H1 (cell line): ENCODE results near the gene KIF4A.

Experiments used
- CBX5 ChIP-seq: fragments of 300-800, 300-1000 bp; sonication (generic); IDR thresholded peaks from 2 replicates; pipeline ENCODE4 v1.7.1; 2016; ENCODE audit warnings: antibody characterized with exemption, low read length, low read depth
- CBX8 ChIP-seq: fragments of 300-800, 300-1000 bp; sonication (generic); IDR thresholded peaks from 2 replicates; pipeline ENCODE4 v1.7.1; 2016; ENCODE audit warnings: low read depth, low read length, borderline replicate concordance
- CHD1 ChIP-seq: IDR thresholded peaks from 2 replicates; pipeline ENCODE4 v1.6.1; 2012; ENCODE audit warnings: low read depth, low read length, improper control_type of control experiment
- CTCF ChIP-seq, 3 experiments: IDR thresholded peaks; 1 replicate in 2 of 3; 2 replicates in 1 of 3; pipeline versions ENCODE4 v1.5.1 to v1.6.1; 2011; ENCODE audit warnings: low read length in 3 of 3, mild to moderate bottlenecking in 3 of 3, inconsistent platforms in 2 of 3, low read depth in 1 of 3, moderate library complexity in 1 of 3; ENCODE audit not compliant: insufficient read depth in 1 of 3; ENCODE audit errors: control extremely low read depth in 1 of 3
- EP300 ChIP-seq, 2 experiments: IDR thresholded peaks; 1 replicate in 1 of 2; 2 replicates in 1 of 2; pipeline ENCODE4 v1.6.1; 2011 to 2012; ENCODE audit warnings: low read depth in 2 of 2, low read length in 2 of 2, mild to moderate bottlenecking in 2 of 2, borderline replicate concordance in 1 of 2, inconsistent platforms in 1 of 2, moderate library complexity in 1 of 2
- HDAC6 ChIP-seq: IDR thresholded peaks from one replicate; pipeline ENCODE4 v1.7.1; 2012; ENCODE audit warnings: low read depth, mild to moderate bottlenecking, inconsistent platforms, low read length, moderate library complexity
- JUN ChIP-seq: IDR thresholded peaks from 2 replicates; pipeline ENCODE4 v1.6.1; 2011; ENCODE audit warnings: low read depth, mild to moderate bottlenecking, improper control_type of control experiment, low read length
- NRF1 ChIP-seq: IDR thresholded peaks from 2 replicates; pipeline ENCODE4 v1.6.1; 2011; ENCODE audit warnings: mild to moderate bottlenecking, low read depth, low read length, improper control_type of control experiment
- POLR2AphosphoS5 ChIP-seq: IDR thresholded peaks from 2 replicates; pipeline ENCODE4 v1.6.1; 2011; ENCODE audit warnings: low read depth, low read length
- TBP ChIP-seq: IDR thresholded peaks from 2 replicates; pipeline ENCODE4 v1.6.1; 2011; ENCODE audit warnings: low read depth, low read length, improper control_type of control experiment
- TEAD4 ChIP-seq: IDR thresholded peaks from 2 replicates; pipeline ENCODE4 v1.6.1; 2012; ENCODE audit warnings: low read depth, low read length, inconsistent platforms, mixed read lengths

GRCh38 chrX:70411475-70411874 lies 121.6 kb downstream of the KIF4A start:
- TF ChIP-seq CHD1, result no peak
- no peak for TF ChIP-seq CTCF (IDR thresholded peaks at IDR 0.05; ENCODE audit: control extremely low read depth in 1 of 3, insufficient read depth in 1 of 3, low read depth in 1 of 3, low read length in 3 of 3)
- TF ChIP-seq HDAC6, result no peak
- no peak for TF ChIP-seq CBX8
- TF ChIP-seq EP300 (IDR thresholded peaks at IDR 0.05; ENCODE audit: borderline replicate concordance in 1 of 2, low read depth in 2 of 2, low read length in 2 of 2), result no peak
- no peak for TF ChIP-seq JUN
- TF ChIP-seq NRF1, result no peak
- TF ChIP-seq POLR2AphosphoS5, result no peak
- TF ChIP-seq TBP, result no peak
- TF ChIP-seq TEAD4, result no peak
- TF ChIP-seq CBX5, result no peak
